AML-193 (cell line): ENCODE data around the gene TBC1D23.
"Not testable (repeated sequence)": the region's sequence is repeated elsewhere in the genome, so short reads cannot be mapped to it uniquely, and the experiment has no call there.

Source experiments
- DNase-seq, 2 experiments: peaks; one replicate each; lab custom pipeline; 2025; lab: John Stamatoyannopoulos, UW

TBC1D23 gene

GRCh38 chr3:100256731-100257151 lies 4.1 kb upstream of the TBC1D23 start:
- no peak for DNase-seq

GRCh38 chr3:100257586-100257985 lies 3.2 kb upstream of the TBC1D23 start:
- no peak for DNase-seq

- no peak for DNase-seq
Observed at GRCh38 chr3:100260081-100260684, 609 bp upstream of the TBC1D23 start.

GRCh38 chr3:100261485-100261903 lies 702 bp downstream of the TBC1D23 start:
- no peak for DNase-seq

- DNase-seq, result not testable (repeated sequence)
Observed at GRCh38 chr3:100262925-100263324, 2.1 kb downstream of the TBC1D23 start.

- DNase-seq, result no peak
Observed at GRCh38 chr3:100263583-100263982, 2.8 kb downstream of the TBC1D23 start.

GRCh38 chr3:100264242-100264641 lies 3.5 kb downstream of the TBC1D23 start:
- no peak for DNase-seq

GRCh38 chr3:100265016-100265415 lies 4.2 kb downstream of the TBC1D23 start:
- no peak for DNase-seq

GRCh38 chr3:100266531-100266930 lies 5.7 kb downstream of the TBC1D23 start:
- no peak for DNase-seq

- DNase-seq, result no peak
Observed at GRCh38 chr3:100268156-100268555, 7.4 kb downstream of the TBC1D23 start.

GRCh38 chr3:100269001-100269400 lies 8.2 kb downstream of the TBC1D23 start:
- DNase-seq, result no peak

- DNase-seq, result peak; percentile 19 to 44
Observed at GRCh38 chr3:100269410-100270214, 8.8 kb downstream of the TBC1D23 start.

GRCh38 chr3:100270215-100270583 lies 9.4 kb downstream of the TBC1D23 start:
- DNase-seq, result no peak

- DNase-seq, result no peak
Observed at GRCh38 chr3:100271522-100271921, 10.7 kb downstream of the TBC1D23 start.

GRCh38 chr3:100272797-100273611 lies 12.2 kb downstream of the TBC1D23 start:
- not testable (repeated sequence) for DNase-seq

- DNase-seq, result no peak
Observed at GRCh38 chr3:100274361-100274760, 13.6 kb downstream of the TBC1D23 start.

GRCh38 chr3:100277255-100277800 lies 16.5 kb downstream of the TBC1D23 start:
- DNase-seq, result no peak

- no peak for DNase-seq
Observed at GRCh38 chr3:100278910-100279309, 18.1 kb downstream of the TBC1D23 start.

- no peak for DNase-seq
Observed at GRCh38 chr3:100288288-100288894, 27.6 kb downstream of the TBC1D23 start.

- DNase-seq, result peak; percentile 89 to 90
Observed at GRCh38 chr3:100289339-100289738, 28.5 kb downstream of the TBC1D23 start.

GRCh38 chr3:100295089-100295488 lies 34.3 kb downstream of the TBC1D23 start:
- no peak for DNase-seq

- DNase-seq, result no peak
Observed at GRCh38 chr3:100297784-100298183, 37.0 kb downstream of the TBC1D23 start.
